HepG2 (cell line): ENCODE measurements around the gene URB1. TPM values are rescaled to one million over a fixed set of nuclear protein-coding genes. Genes with fewer than 3 reads are reported as not detected.
A peak's percentile ranks its signal among the peaks of the same experiment; 100 is the strongest.

Experiments used
- ATAC-seq: fragments of 200-7000 bp; cut with Tn5 transposase; 3 replicates; pipeline ENCODE4 v1.9.1; 2020; ENCODE audit warnings: mild to moderate bottlenecking, moderate library complexity
- BruUV-seq: library from RNA; stranded (reverse); fragments of 400-500 nt; replicated peaks from 2 replicates; lab custom pipeline; 2021; lab: Mats Ljungman, UMichigan
- CTCF ChIA-PET: fragments of 300-600 bp; formaldehyde crosslinking; extraction: SDS; loops from one replicate; lab custom pipeline; 2021; ENCODE audit warnings: low total read pairs, inconsistent platforms, low intra/inter-chr PET ratio; lab: Yijun Ruan, JAX
- POLR2A ChIA-PET: fragments of 350-600 bp; sonication (Branson Sonifier 250); formaldehyde crosslinking; loops from one replicate; lab custom pipeline; 2020; ENCODE audit warnings: antibody characterized with exemption, inconsistent platforms; lab: Yijun Ruan, JAX
- DNase-seq: peaks from one replicate; pipeline ENCODE4 v3.0.0-alpha.2; 2015; ENCODE audit warnings: low spot score
- FAIRE-seq: peaks from 3 replicates; lab custom pipeline; 2011; peaks lifted over from hg19 to GRCh38; lab: Jason Lieb, UNC
- H2AFZ ChIP-seq: one replicate; pipeline ENCODE4 v1.6.1; 2011; ENCODE audit warnings: low read length, inconsistent platforms
- H3K27ac ChIP-seq: fragments of 300-600 bp; 3 replicates; pipeline ENCODE4 v1.8.0; 2011; ENCODE audit warnings: mixed run types, mild to moderate bottlenecking, mixed read lengths, low read length, inconsistent platforms; ENCODE audit not compliant: insufficient read depth; ENCODE audit errors: extremely low read length
- H3K27me3 ChIP-seq, 2 experiments: fragments of 200-600 bp in 1 of 2; 2 replicates in 1 of 2; 3 replicates in 1 of 2; pipeline versions ENCODE4 v1.6.0 to v1.8.0; 2011; ENCODE audit warnings: low read length in 2 of 2, mild to moderate bottlenecking in 2 of 2, moderate library complexity in 2 of 2, inconsistent platforms in 1 of 2; ENCODE audit not compliant: insufficient read depth in 2 of 2, control insufficient read depth in 1 of 2
- H3K36me3 ChIP-seq, 2 experiments: fragments of 200-600 bp in 1 of 2; replicated peaks in 1 of 2; 2 replicates in 1 of 2; 3 replicates in 1 of 2; pipeline versions ENCODE4 v1.5.1 to v1.8.0; 2011; ENCODE audit warnings: low read length in 2 of 2, inconsistent platforms in 1 of 2; ENCODE audit not compliant: insufficient read depth in 2 of 2, control insufficient read depth in 1 of 2
- H3K4me1 ChIP-seq: 2 replicates; pipeline ENCODE4 v1.5.1; 2012; ENCODE audit warnings: low read length, inconsistent platforms; ENCODE audit not compliant: insufficient read depth
- H3K4me2 ChIP-seq: 2 replicates; pipeline ENCODE4 v1.6.0; 2011; ENCODE audit warnings: low read depth, low read length, inconsistent platforms
- H3K4me3 ChIP-seq, 3 experiments: fragments of 200-600 bp in 1 of 3; sonication (generic), shearing (Covaris generic) in 1 of 3; replicated peaks in 1 of 3; 2 replicates each; pipeline ENCODE4 v1.5.1; 2011 to 2016; ENCODE audit warnings: low read length in 3 of 3, inconsistent platforms in 2 of 3, low read depth in 2 of 3, mild to moderate bottlenecking in 2 of 3, control low read depth in 1 of 3, mixed read lengths in 1 of 3; ENCODE audit not compliant: insufficient read depth in 1 of 3
- H3K79me2 ChIP-seq: one replicate; pipeline ENCODE4 v1.6.1; 2011; ENCODE audit warnings: low read length, inconsistent platforms; ENCODE audit not compliant: insufficient read depth
- H3K9ac ChIP-seq: 2 replicates; pipeline ENCODE4 v1.6.0; 2011; ENCODE audit warnings: mild to moderate bottlenecking, low read depth, low read length, inconsistent platforms; ENCODE audit not compliant: insufficient read depth
- H3K9me3 ChIP-seq: 2 replicates; pipeline ENCODE4 v1.5.1; 2012; ENCODE audit warnings: mild to moderate bottlenecking, low read length
- H4K20me1 ChIP-seq: 2 replicates; pipeline ENCODE4 v1.6.0; 2011; ENCODE audit warnings: inconsistent platforms, mild to moderate bottlenecking, low read length, moderate library complexity; ENCODE audit not compliant: insufficient read depth
- ATF6 ChIP-seq: sonication (generic); formaldehyde crosslinking; conservative IDR thresholded peaks from 2 replicates; pipeline ENCODE4 v1.4.0; 2020; ENCODE audit warnings: missing genetic modification reagents
- CHD4 ChIP-seq: fragments of 200-600 bp; sonication (generic); IDR thresholded peaks from 2 replicates; pipeline ENCODE4 v1.7.0; 2017; ENCODE audit warnings: mild to moderate bottlenecking, low read length, borderline replicate concordance
- DNMT1 ChIP-seq: sonication (generic); formaldehyde crosslinking; IDR thresholded peaks from 2 replicates; pipeline ENCODE4 v1.5.1; 2020; ENCODE audit warnings: mild to moderate bottlenecking, missing genetic modification reagents
- NFE2L1 ChIP-seq: sonication (generic); formaldehyde crosslinking; IDR thresholded peaks from 2 replicates; pipeline ENCODE4 v1.4.0; 2020; ENCODE audit warnings: missing genetic modification reagents, mild to moderate bottlenecking, borderline replicate concordance
- RFXAP ChIP-seq: sonication (generic); formaldehyde crosslinking; IDR thresholded peaks from 2 replicates; pipeline ENCODE4 v1.4.0; 2020; ENCODE audit warnings: missing genetic modification reagents, borderline replicate concordance
- SALL2 ChIP-seq: sonication (generic); formaldehyde crosslinking; IDR thresholded peaks from 2 replicates; pipeline ENCODE4 v1.8.1; 2023; ENCODE audit warnings: mild to moderate bottlenecking, missing genetic modification reagents, inconsistent platforms
- SIN3A ChIP-seq: IDR thresholded peaks from 2 replicates; pipeline ENCODE4 v1.6.1; 2011; ENCODE audit warnings: low read depth, mild to moderate bottlenecking, control low read depth, low read length, borderline replicate concordance
- SRSF9 ChIP-seq: fragments of 200-400 bp; formaldehyde crosslinking; IDR thresholded peaks from 2 replicates; pipeline ENCODE4 v1.6.1; 2018; ENCODE audit warnings: borderline replicate concordance, mild to moderate bottlenecking, low read depth, low read length; ENCODE audit not compliant: insufficient read depth, poor library complexity, severe bottlenecking
- XRCC5 ChIP-seq: fragments of 200-400 bp; formaldehyde crosslinking; optimal IDR thresholded peaks from 2 replicates; pipeline ENCODE3; 2017; ENCODE audit warnings: mild to moderate bottlenecking, low read length
- ZBTB26 ChIP-seq: IDR thresholded peaks from 2 replicates; pipeline ENCODE4 v1.6.1; 2016; ENCODE audit warnings: missing compliant biosample characterization, missing genetic modification reagents, borderline replicate concordance
- ZNF33B ChIP-seq: sonication (generic); formaldehyde crosslinking; IDR thresholded peaks from 2 replicates; pipeline ENCODE4 v1.5.1; 2020; ENCODE audit warnings: mild to moderate bottlenecking, missing genetic modification reagents
- ZNF557 ChIP-seq: sonication (generic); formaldehyde crosslinking; IDR thresholded peaks from 2 replicates; pipeline ENCODE4 v1.4.0; 2020; ENCODE audit warnings: missing genetic modification reagents
- ZNF616 ChIP-seq: sonication (generic); formaldehyde crosslinking; IDR thresholded peaks from 2 replicates; pipeline ENCODE4 v1.5.0; 2020; ENCODE audit warnings: low read depth, mild to moderate bottlenecking, missing genetic modification reagents
- ZNF687 ChIP-seq: sonication (generic); formaldehyde crosslinking; IDR thresholded peaks from 2 replicates; pipeline ENCODE4 v1.5.1; 2020; ENCODE audit warnings: mild to moderate bottlenecking, missing genetic modification reagents, moderate library complexity
- ZNF772 ChIP-seq: sonication (generic); formaldehyde crosslinking; IDR thresholded peaks from 2 replicates; pipeline ENCODE4 v1.5.0; 2020; ENCODE audit warnings: mild to moderate bottlenecking, missing genetic modification reagents
- WGBS: methylation state at CpG from one replicate; pipeline ENCODE4 v1.1.6; 2017; ENCODE audit warnings: low lambda C conversion rate; 5-methylcytosine and 5-hydroxymethylcytosine counted together
- in situ Hi-C: cut with HindIII; loops from 2 replicates; pipeline ENCODE4 v1.10.0; 2017; ENCODE audit warnings: low pct_unique_long_range_greater_than_20kb; ENCODE audit not compliant: extremely low pct_ligation_motif_present
- intact Hi-C: fragments of 100-400 bp; cut with micrococcal nuclease; formaldehyde crosslinking; loops from one replicate; pipeline ENCODE4 v1.10.0; 2022; ENCODE audit not compliant: unreplicated experiment
- polyA plus RNA-seq, 8 experiments: library from polyadenylated mRNA; depleted of rRNA in 3 of 8; stranded (reverse) in 7 of 8; unstranded in 1 of 8; fragments of >200 nt; fragmentation: Illumina TruSeq in 4 of 8; extraction: Trizol in 4 of 8; gene quantifications; 2 replicates each; pipeline versions ENCODE4 v1.2.1 to v1.2.3, GENCODE V29; 2011 to 2016; ENCODE audit warnings: low read depth in 4 of 8, missing spikeins in 1 of 8, mixed read lengths in 1 of 8; ENCODE audit not compliant: insufficient read depth in 1 of 8
- total RNA-seq, 5 experiments: library from RNA; depleted of rRNA; stranded (reverse); fragments of >200 nt; fragmentation: Illumina TruSeq; extraction: Trizol; gene quantifications; 2 replicates each; pipeline ENCODE4 v1.2.3, GENCODE V29; 2016; ENCODE audit warnings: low read depth in 1 of 5

The URB1 gene
- total and polyA plus RNA-seq, 2 of the 13 experiments (the other 11 are each of a cell fraction or from before 2014, with no cell fraction given): 4.5 to 16.7 TPM

DNA sequence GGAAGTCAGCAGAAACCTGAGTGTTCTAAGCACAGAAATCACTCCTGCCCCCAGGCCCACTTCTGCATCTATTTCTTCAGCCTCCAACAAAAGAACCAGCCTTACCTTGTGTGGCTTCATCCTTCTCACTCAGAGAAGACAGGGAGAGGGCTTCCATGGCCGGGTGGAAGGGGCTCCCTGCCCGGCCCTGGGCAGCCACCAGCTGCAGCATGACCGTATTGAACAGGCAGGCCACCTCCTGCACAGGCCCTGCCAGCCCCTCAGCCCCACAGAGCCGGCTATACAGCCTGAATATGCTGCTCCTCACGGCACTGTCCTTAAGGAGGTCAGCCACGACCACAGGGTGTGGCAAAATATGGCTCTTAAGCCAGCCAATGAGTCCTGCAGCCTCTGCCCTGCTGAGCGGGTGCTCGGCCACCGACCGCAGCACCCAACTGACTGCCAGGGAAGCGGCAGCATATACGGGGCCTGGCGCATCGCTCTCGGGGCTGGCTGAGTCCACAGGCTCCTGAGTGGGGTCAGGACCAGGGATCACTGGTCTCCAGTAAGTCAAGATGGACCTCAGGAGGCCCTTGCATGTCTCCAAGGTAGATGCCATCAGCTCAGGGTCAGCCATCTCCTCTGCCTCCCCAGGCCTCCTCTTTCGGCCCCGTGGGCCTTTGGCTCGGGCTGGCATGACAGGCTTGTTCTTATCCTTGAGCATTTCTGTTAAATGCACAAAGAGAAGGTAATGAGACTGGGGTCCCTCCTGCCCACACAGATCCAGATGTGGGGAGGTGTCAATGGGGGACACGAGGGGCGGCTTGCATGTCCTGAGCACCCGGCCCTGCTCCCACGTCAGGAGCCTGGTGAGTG, 76.2 kb downstream of the URB1 start:
- POLR2A ChIA-PET: interaction anchor here (0.6 kb wide), 1 partner anchor 9 kb away, joined by 3 read pairs; no protein-coding TSS in a partner anchor
- in situ Hi-C loops (no loop called here), intact Hi-C loops (no loop called here)
- no TSS peak for BruUV-seq
- H2AFZ ChIP-seq: no peak overlapping the region
- ATAC-seq: no peak; the same call in 2 of the 3 replicates
- no peak for DNase-seq
- no peaks in the 10 kb centered on the region for H3K27me3 ChIP-seq
- WGBS: 92% methylated on average over 9 of the region's 22 CpGs
- CTCF ChIA-PET: no interaction called here
- peaks cover 27 to 89% of the 10 kb centered on the region in 2 experiments for H3K36me3 ChIP-seq
- H3K79me2 ChIP-seq: no peaks in the 10 kb centered on the region
- H3K4me1 ChIP-seq: peaks cover 14% of the 10 kb centered on the region
- H4K20me1 ChIP-seq: no peaks in the 10 kb centered on the region
- H3K9me3 ChIP-seq: no peaks in the 10 kb centered on the region
- no peak for FAIRE-seq
- H3K9ac ChIP-seq: no peak overlapping the region
- H3K27ac ChIP-seq: peak overlapping the region; percentile 2
- H3K4me3 ChIP-seq: no peak overlapping the region
- no peak overlapping the region for H3K4me2 ChIP-seq
- TF ChIP-seq XRCC5 (no peak), ZNF616 (CRISPR knock-in tag) (no peak), ZBTB26 (no peak), SIN3A (no peak), SRSF9 (no peak), CHD4 (no peak), ZNF557 (CRISPR knock-in tag) (no peak), DNMT1 (no peak), ZNF772 (CRISPR knock-in tag) (no peak), RFXAP (no peak), ATF6 (CRISPR knock-in tag) (no peak), ZNF687 (CRISPR knock-in tag) (no peak), NFE2L1 (CRISPR knock-in tag) (no peak), ZNF33B (CRISPR knock-in tag) (no peak), SALL2 (no peak)
